COLO829 (cell line): ENCODE data around the gene C1orf185.
"Not testable (repeated sequence)": the region's sequence is repeated elsewhere in the genome, so short reads cannot be mapped to it uniquely, and the experiment has no call there.

Source experiments
- DNase-seq: peaks from one replicate; pipeline ENCODE4 v3.0.0; 2012; ENCODE audit warnings: low spot score

C1orf185 gene

GRCh38 chr1:51101976-51102375, at the start of gene C1orf185:
Gene C1orf185, plus strand, starts transcription at chr1:51102228. Its CDS starts 6 bp downstream, at chr1:51102234.
- DNase-seq: no peak

- no peak for DNase-seq
Measured at GRCh38 chr1:51058858-51059257, 43.2 kb upstream of the C1orf185 start.

GRCh38 chr1:51061231-51061918, 40.7 kb upstream of the C1orf185 start:
- DNase-seq: no peak

GRCh38 chr1:51063121-51063520, 38.9 kb upstream of the C1orf185 start:
- DNase-seq: peak; percentile 14

- DNase-seq: no peak
Measured at GRCh38 chr1:51070011-51070410, 32.0 kb upstream of the C1orf185 start.

GRCh38 chr1:51070640-51071039, 31.4 kb upstream of the C1orf185 start:
- DNase-seq: no peak

GRCh38 chr1:51071291-51072042, 30.6 kb upstream of the C1orf185 start:
- no peak for DNase-seq

GRCh38 chr1:51072043-51072439, 30.0 kb upstream of the C1orf185 start:
- no peak for DNase-seq

- no peak for DNase-seq
Measured at GRCh38 chr1:51072651-51073050, 29.4 kb upstream of the C1orf185 start.

GRCh38 chr1:51073456-51073855, 28.6 kb upstream of the C1orf185 start:
- DNase-seq: no peak

GRCh38 chr1:51086496-51087271, 15.3 kb upstream of the C1orf185 start:
- DNase-seq: no peak

GRCh38 chr1:51088474-51088873, 13.6 kb upstream of the C1orf185 start:
- DNase-seq: peak; percentile 4

- DNase-seq: no peak
Measured at GRCh38 chr1:51093581-51093980, 8.4 kb upstream of the C1orf185 start.

GRCh38 chr1:51097171-51097570, 4.9 kb upstream of the C1orf185 start:
- no peak for DNase-seq

GRCh38 chr1:51100264-51100880, 1.7 kb upstream of the C1orf185 start:
- DNase-seq: no peak

- no peak for DNase-seq
Measured at GRCh38 chr1:51114137-51114536, 12.1 kb downstream of the C1orf185 start.

GRCh38 chr1:51115714-51116404, 13.8 kb downstream of the C1orf185 start:
- DNase-seq: no peak

- DNase-seq: no peak
Measured at GRCh38 chr1:51119331-51119730, 17.3 kb downstream of the C1orf185 start.

- no peak for DNase-seq
Measured at GRCh38 chr1:51120629-51121028, 18.6 kb downstream of the C1orf185 start.

- not testable (repeated sequence) for DNase-seq
Measured at GRCh38 chr1:51127152-51127551, 25.1 kb downstream of the C1orf185 start.

- no peak for DNase-seq
Measured at GRCh38 chr1:51131185-51131584, 29.2 kb downstream of the C1orf185 start.

- no peak for DNase-seq
Measured at GRCh38 chr1:51133045-51133444, 31.0 kb downstream of the C1orf185 start.
